Gastroesophageal sphincter (tissue), 4 donors: ENCODE results near the gene KCNJ1. TPM values are rescaled to one million over a fixed set of nuclear protein-coding genes. Genes with fewer than 3 reads are reported as not detected.
A peak's percentile ranks its signal among the peaks of the same experiment; 100 is the strongest.

Source experiments
- ATAC-seq: fragments of 150-250 bp; one replicate; pipeline ENCODE4 v1.9.1; 2016; ENCODE audit warnings: mild to moderate bottlenecking, moderate library complexity
- H3K27ac ChIP-seq, 4 donors: fragments of 200-600 bp; sonication (generic) in 3 of 4; 1 replicate in 3 of 4; 2 replicates in 1 of 4; pipeline ENCODE4 v1.5.1; 2016 to 2019
- H3K27me3 ChIP-seq: fragments of 200-600 bp; sonication (generic); one replicate; pipeline ENCODE4 v1.5.1; 2019
- H3K36me3 ChIP-seq, 2 donors: fragments of 200-600 bp; sonication (generic); one replicate each; pipeline ENCODE4 v1.5.1; 2019; ENCODE audit warnings: control low read depth in 1 of 2
- H3K4me1 ChIP-seq, 3 donors: fragments of 200-600 bp; sonication (generic); 1 replicate in 2 of 3; 2 replicates in 1 of 3; pipeline ENCODE4 v1.5.1; 2016 to 2019; ENCODE audit warnings: control low read depth in 2 of 3
- H3K4me3 ChIP-seq, 2 donors: fragments of 200-600 bp; sonication (generic); one replicate each; pipeline ENCODE4 v1.5.1; 2019; ENCODE audit warnings: mild to moderate bottlenecking in 1 of 2, moderate library complexity in 1 of 2
- H3K9me3 ChIP-seq, 3 donors: fragments of 200-600 bp; sonication (generic); one replicate each; pipeline ENCODE4 v1.5.1; 2017 to 2019; ENCODE audit warnings: control low read depth in 2 of 3
- CTCF ChIP-seq, 4 experiments: fragments of 200-600 bp in 2 of 4; fragments of 450-650 bp in 2 of 4; sonication (generic) in 1 of 4; IDR thresholded peaks; one replicate each; pipeline ENCODE4 v1.5.1; 2017 to 2019; ENCODE audit warnings: antibody characterized with exemption in 4 of 4, mild to moderate bottlenecking in 2 of 4, moderate library complexity in 2 of 4
- EP300 ChIP-seq: sonication (generic); formaldehyde crosslinking; IDR thresholded peaks from one replicate; pipeline ENCODE4 v1.6.1; 2017; ENCODE audit warnings: antibody characterized with exemption, mild to moderate bottlenecking
- POLR2A ChIP-seq, 2 donors: fragments of 450-650 bp; IDR thresholded peaks; one replicate each; pipeline ENCODE4 v1.6.1; 2017; ENCODE audit warnings: antibody characterized with exemption in 2 of 2, mild to moderate bottlenecking in 2 of 2, moderate library complexity in 1 of 2
- POLR2AphosphoS5 ChIP-seq: sonication (generic); formaldehyde crosslinking; IDR thresholded peaks from one replicate; pipeline ENCODE4 v1.6.1; 2017; ENCODE audit warnings: antibody characterized with exemption
- WGBS, 2 donors: methylation state at CpG; one replicate each; pipeline ENCODE4 v1.1.5; 2018; ENCODE audit warnings: low coverage in 1 of 2; 5-methylcytosine and 5-hydroxymethylcytosine counted together
- total RNA-seq, 4 donors: library from RNA; depleted of rRNA; stranded (reverse); fragments of >200 nt; gene quantifications; one replicate each; pipeline ENCODE4 v1.1.0, GENCODE V29; 2016

Gene KCNJ1
- total RNA-seq, 4 donors from 2014 or later, result 0.27 TPM; not detected in 3

- Histone ChIP-seq H3K36me3 (no peaks in the 10 kb centered on the region), H3K4me3 (no peak overlapping the region), H3K27ac (no peak overlapping the region), H3K9me3 (no peaks in the 10 kb centered on the region), H3K27me3 (no peaks in the 10 kb centered on the region), H3K4me1 (no peaks in the 10 kb centered on the region)
- TF ChIP-seq CTCF (IDR thresholded peaks at IDR 0.05) (no peak), EP300 (no peak), POLR2A (IDR thresholded peaks at IDR 0.05) (no peak), POLR2AphosphoS5 (no peak)
- 91 to 93% methylated on average over 4 to 6 of the region's 16 CpGs for WGBS, 2 donors
- ATAC-seq, result no peak
Observed at GRCh38 chr11:128860571-128861361, 6.3 kb downstream of the KCNJ1 start.

DNA sequence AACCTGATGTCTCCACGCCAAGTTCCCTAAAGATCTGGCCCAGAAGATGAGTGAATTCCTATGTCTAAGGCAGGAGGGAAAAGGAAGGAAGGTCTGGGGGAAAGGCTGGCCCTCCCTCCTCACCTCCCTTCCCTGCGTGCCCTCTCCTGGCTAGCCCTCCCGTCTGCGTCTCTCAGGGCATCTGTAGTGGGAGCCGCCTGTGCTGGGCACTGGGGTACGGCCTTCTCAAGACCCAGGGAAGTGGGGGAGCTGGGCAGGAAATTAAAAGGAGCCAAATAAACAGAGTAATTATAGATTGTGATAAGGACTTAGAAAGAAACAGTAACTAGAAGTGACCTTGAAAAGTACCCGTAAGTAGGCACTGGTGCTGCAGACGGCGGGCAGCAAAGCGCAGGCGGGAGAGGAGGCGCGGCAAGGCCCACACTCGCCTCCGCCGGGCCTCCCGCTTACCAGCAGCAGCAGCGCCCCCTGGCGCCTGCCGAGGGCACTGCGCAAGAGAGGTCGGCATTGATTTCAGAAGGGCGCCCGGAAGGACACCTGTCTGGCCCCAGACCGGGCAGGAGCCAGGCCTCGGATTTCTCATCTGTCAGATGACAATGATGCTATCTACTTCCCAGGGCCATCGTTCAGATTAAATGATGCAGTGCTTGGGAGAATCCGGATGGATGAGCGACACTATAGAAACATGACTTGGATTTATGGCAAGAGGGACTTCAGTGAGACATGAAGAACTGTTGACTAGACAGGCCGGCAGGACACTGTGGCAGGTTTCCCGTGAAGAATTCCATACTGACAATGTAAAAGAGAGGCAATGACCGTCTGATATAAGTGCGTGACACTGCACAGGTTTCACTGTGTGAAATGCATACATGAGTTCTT, 7.3 kb downstream of the KCNJ1 start:
- peak in 3 of 4 experiments; percentile 55 to 78 (median 71) for TF ChIP-seq CTCF (IDR thresholded peaks at IDR 0.05)
- no peak for TF ChIP-seq POLR2A (IDR thresholded peaks at IDR 0.05)
- 35 to 37% methylated on average over 19 to 25 of the region's 33 CpGs for WGBS, 2 donors
- no peaks in the 10 kb centered on the region for H3K9me3 ChIP-seq
- H3K4me1 ChIP-seq, result no peaks in the 10 kb centered on the region
- ATAC-seq, result no peak
- H3K27me3 ChIP-seq, result no peaks in the 10 kb centered on the region
- H3K36me3 ChIP-seq, result no peaks in the 10 kb centered on the region
- H3K4me3 ChIP-seq, result no peak overlapping the region
- H3K27ac ChIP-seq, result no peak overlapping the region

DNA sequence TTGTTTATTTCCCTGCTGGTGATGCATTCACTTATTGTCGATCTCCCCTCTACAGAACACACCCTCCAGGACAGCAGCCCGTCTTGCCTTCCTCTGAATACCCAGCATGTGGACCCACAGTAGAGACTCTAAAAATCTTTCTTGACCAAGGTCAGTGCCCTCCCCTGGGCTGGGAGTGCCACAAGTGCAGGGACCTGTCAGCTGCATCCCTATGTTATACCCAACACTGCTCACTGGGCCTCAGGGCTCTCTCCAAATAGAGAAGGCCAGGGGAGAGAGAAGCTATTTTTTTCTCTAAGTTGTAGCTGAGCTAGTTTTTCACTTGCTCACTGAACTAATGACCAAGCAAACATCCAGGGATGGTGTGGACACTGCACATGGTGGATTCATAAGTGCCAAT, 9.8 kb downstream of the KCNJ1 start:
- H3K27me3 ChIP-seq, result no peaks in the 10 kb centered on the region
- H3K9me3 ChIP-seq, result no peaks in the 10 kb centered on the region
- no peak overlapping the region for H3K27ac ChIP-seq
- no peak overlapping the region for H3K4me3 ChIP-seq
- no peaks in the 10 kb centered on the region for H3K36me3 ChIP-seq
- H3K4me1 ChIP-seq, result no peaks in the 10 kb centered on the region
- WGBS, 2 donors, result 83% methylated on average over 1 of the region's 2 CpGs; no CpG with 5 or more reads in 1 of the 2 donors
- no peak for ATAC-seq
- TF ChIP-seq EP300 (no peak), POLR2A (IDR thresholded peaks at IDR 0.05) (no peak), POLR2AphosphoS5 (no peak), CTCF (IDR thresholded peaks at IDR 0.05) (no peak)

GRCh38 chr11:128856241-128856640, 10.9 kb downstream of the KCNJ1 start:
- no peaks in the 10 kb centered on the region for H3K27me3 ChIP-seq
- no peaks in the 10 kb centered on the region for H3K4me1 ChIP-seq
- no peaks in the 10 kb centered on the region for H3K36me3 ChIP-seq
- WGBS, 2 donors, result 86 to 87% methylated on average over 4 to 6 of the region's 6 CpGs
- H3K9me3 ChIP-seq, result no peaks in the 10 kb centered on the region
- H3K4me3 ChIP-seq, result no peak overlapping the region
- H3K27ac ChIP-seq, result no peak overlapping the region
- TF ChIP-seq POLR2AphosphoS5, result no peak
- TF ChIP-seq CTCF (IDR thresholded peaks at IDR 0.05), result no peak
- TF ChIP-seq POLR2A (IDR thresholded peaks at IDR 0.05), result no peak
- TF ChIP-seq EP300, result no peak
- no peak for ATAC-seq
